IPS DF 6.9 (cell line): ENCODE measurements around the gene CHRNB1.
"Not testable (repeated sequence)": the region's sequence is repeated elsewhere in the genome, so short reads cannot be mapped to it uniquely, and the experiment has no call there.

Experiments used
- DNase-seq: peaks from one replicate; pipeline ENCODE4 v3.0.0-alpha.2; 2013; ENCODE audit warnings: low read depth, low spot score
- H3K27ac ChIP-seq: one replicate; pipeline ENCODE4 v1.5.1; 2013; ENCODE audit warnings: low read length, control low read depth
- H3K27me3 ChIP-seq: 2 replicates; pipeline ENCODE4 v1.6.1; 2013; ENCODE audit warnings: mild to moderate bottlenecking, low read length; ENCODE audit not compliant: control insufficient read depth, insufficient read depth
- H3K36me3 ChIP-seq: 2 replicates; pipeline ENCODE4 v1.6.1; 2013; ENCODE audit warnings: low read length; ENCODE audit not compliant: control insufficient read depth, insufficient read depth
- H3K4me1 ChIP-seq: 2 replicates; pipeline ENCODE4 v1.6.1; 2013; ENCODE audit warnings: low read length; ENCODE audit not compliant: control insufficient read depth, insufficient read depth
- H3K4me3 ChIP-seq: 2 replicates; pipeline ENCODE4 v1.5.1; 2013; ENCODE audit warnings: mild to moderate bottlenecking, low read length
- H3K9me3 ChIP-seq: 2 replicates; pipeline ENCODE4 v1.6.1; 2013; ENCODE audit warnings: low read length, inconsistent platforms; ENCODE audit not compliant: control insufficient read depth, insufficient read depth
- WGBS: extraction: QIAGEN DNeasy Blood & Tissue Kit; methylation state at CpG from one replicate; pipeline ENCODE4 v1.1.7; 2013; ENCODE audit warnings: mixed read lengths, missing lambda C conversion rate; ENCODE audit not compliant: insufficient read length, insufficient coverage; 5-methylcytosine and 5-hydroxymethylcytosine counted together

Gene CHRNB1

GRCh38 chr17:7467498-7467897 is 22.6 kb downstream of the CHRNB1 start:
- DNase-seq: no peak
- no peak overlapping the region for H3K4me3 ChIP-seq
- no peaks in the 10 kb centered on the region for H3K9me3 ChIP-seq
- H3K4me1 ChIP-seq: no peaks in the 10 kb centered on the region
- no peak overlapping the region for H3K27ac ChIP-seq
- WGBS: no CpG with 5 or more reads among the region's 3 CpGs
- H3K27me3 ChIP-seq: no peaks in the 10 kb centered on the region
- H3K36me3 ChIP-seq: peaks cover 7% of the 10 kb centered on the region; the same call in 1 of the 2 replicates

- H3K4me3 ChIP-seq: no peak overlapping the region
- 0 out of 2 replicates have a peak, but pooled peaks cover 4% of the 10 kb centered on the region for H3K36me3 ChIP-seq
- no peaks in the 10 kb centered on the region for H3K27me3 ChIP-seq
- H3K9me3 ChIP-seq: no peaks in the 10 kb centered on the region
- no peak overlapping the region for H3K27ac ChIP-seq
- whole genome bisulfite sequencing: no CpG with 5 or more reads among the region's 11 CpGs
- no peaks in the 10 kb centered on the region for H3K4me1 ChIP-seq
- DNase-seq: no peak
Observed at GRCh38 chr17:7468290-7468689, 23.4 kb downstream of the CHRNB1 start.

- no peak overlapping the region for H3K27ac ChIP-seq
Observed at GRCh38 chr17:7468804-7469389, 24.0 kb downstream of the CHRNB1 start.

GRCh38 chr17:7469843-7470242 is 25.0 kb downstream of the CHRNB1 start:
- not testable (repeated sequence) for H3K27me3 ChIP-seq, DNase-seq, H3K36me3 ChIP-seq, H3K4me1 ChIP-seq, H3K9me3 ChIP-seq, H3K4me3 ChIP-seq, H3K27ac ChIP-seq
- WGBS: no CpG with 5 or more reads among the region's 12 CpGs

More at GRCh38 chr17:7468804-7469389, 24.0 kb downstream of the CHRNB1 start:
- Histone ChIP-seq H3K9me3 (no peaks in the 10 kb centered on the region), H3K27me3 (no peaks in the 10 kb centered on the region), H3K4me1 (no peaks in the 10 kb centered on the region), H3K4me3 (no peak overlapping the region), H3K36me3 (0 out of 2 replicates have a peak, but pooled peaks cover under 1% of the 10 kb centered on the region)
- no peak for DNase-seq
- no CpG with 5 or more reads among the region's 12 CpGs for WGBS

GRCh38 chr17:7470457-7470973 is 25.7 kb downstream of the CHRNB1 start:
- H3K36me3 ChIP-seq, DNase-seq, H3K9me3 ChIP-seq, H3K4me3 ChIP-seq, H3K4me1 ChIP-seq, H3K27me3 ChIP-seq, H3K27ac ChIP-seq: not testable (repeated sequence)
- WGBS: no CpG with 5 or more reads among the region's 8 CpGs

- Histone ChIP-seq H3K27ac (no peak overlapping the region), H3K4me3 (no peak overlapping the region), H3K36me3 (no peaks in the 10 kb centered on the region), H3K9me3 (no peaks in the 10 kb centered on the region), H3K27me3 (no peaks in the 10 kb centered on the region), H3K4me1 (no peaks in the 10 kb centered on the region)
- DNase-seq: no peak
- no CpG with 5 or more reads among the region's 2 CpGs for WGBS
Observed at GRCh38 chr17:7471729-7472128, 26.9 kb downstream of the CHRNB1 start.

GRCh38 chr17:7474767-7475166 is 29.9 kb downstream of the CHRNB1 start:
- H3K4me3 ChIP-seq, H3K36me3 ChIP-seq, H3K4me1 ChIP-seq, DNase-seq, H3K27ac ChIP-seq, H3K9me3 ChIP-seq, H3K27me3 ChIP-seq: not testable (repeated sequence)
- no CpG with 5 or more reads among the region's 8 CpGs for WGBS

- Histone ChIP-seq H3K36me3 (no peaks in the 10 kb centered on the region), H3K9me3 (no peaks in the 10 kb centered on the region), H3K4me3 (no peak overlapping the region), H3K27me3 (no peaks in the 10 kb centered on the region), H3K4me1 (peaks cover 2% of the 10 kb centered on the region), H3K27ac (no peak overlapping the region)
- no peak for DNase-seq
- no CpG with 5 or more reads among the region's 15 CpGs for WGBS
Observed at GRCh38 chr17:7475764-7476422, 31.0 kb downstream of the CHRNB1 start.

- Histone ChIP-seq H3K9me3 (no peaks in the 10 kb centered on the region), H3K36me3 (no peaks in the 10 kb centered on the region), H3K27me3 (no peaks in the 10 kb centered on the region), H3K27ac (no peak overlapping the region), H3K4me1 (peaks cover 2% of the 10 kb centered on the region), H3K4me3 (no peak overlapping the region)
- WGBS: no CpG with 5 or more reads among the region's 3 CpGs
- no peak for DNase-seq
Observed at GRCh38 chr17:7476494-7476893, 31.6 kb downstream of the CHRNB1 start.

- Histone ChIP-seq H3K4me3 (no peak overlapping the region), H3K27me3 (no peaks in the 10 kb centered on the region), H3K9me3 (no peaks in the 10 kb centered on the region), H3K36me3 (no peaks in the 10 kb centered on the region), H3K27ac (no peak overlapping the region), H3K4me1 (peaks cover 2% of the 10 kb centered on the region)
- no CpG with 5 or more reads among the region's 5 CpGs for WGBS
- DNase-seq: no peak
Observed at GRCh38 chr17:7476951-7477350, 32.1 kb downstream of the CHRNB1 start.
